ENCODE results near the gene SIRT6.

SIRT6 gene

DNA sequence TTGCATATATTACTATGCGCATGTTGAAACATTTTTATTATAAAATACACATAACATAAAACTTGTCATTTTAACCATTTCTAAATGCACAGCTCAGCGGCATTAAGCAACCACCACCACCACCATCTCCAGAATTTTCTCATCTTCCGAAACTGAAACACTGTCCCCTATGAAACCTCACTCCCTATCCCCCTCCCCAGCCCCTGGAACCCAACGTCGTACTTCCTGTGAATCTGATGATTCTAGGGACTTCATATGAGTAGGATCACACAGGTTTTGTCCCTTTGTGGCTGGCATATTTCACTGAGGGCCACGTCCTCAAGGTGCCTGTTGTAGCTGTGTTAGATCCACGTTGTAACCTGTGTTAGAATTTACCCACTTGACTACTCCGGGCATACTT, 57.7 kb downstream of the SIRT6 start:
- no peak for TF ChIP-seq CTCF (conservative IDR thresholded peaks at IDR 0.05; ENCODE audit: low read depth, low read length)
- H3K4me3 ChIP-seq (ENCODE audit: low read length), result peak overlapping the region; percentile 93
- DNase-seq (ENCODE audit: low read depth), result no peak
